Neutrophil (primary cell): ENCODE measurements around the gene PACRGL.

Experiments
- H3K27ac ChIP-seq: fragments of 200-600 bp; sonication (generic); 2 replicates; pipeline ENCODE4 v1.5.1; 2016; ENCODE audit warnings: mild to moderate bottlenecking, moderate library complexity
- H3K27me3 ChIP-seq: fragments of 200-600 bp; sonication (generic); 2 replicates; pipeline ENCODE4 v1.6.0; 2016; ENCODE audit warnings: mild to moderate bottlenecking
- H3K36me3 ChIP-seq: fragments of 200-600 bp; sonication (generic); 2 replicates; pipeline ENCODE4 v1.5.1; 2017
- H3K4me1 ChIP-seq, 2 experiments: fragments of 200-600 bp in 1 of 2; sonication (generic) in 1 of 2; 1 replicate in 1 of 2; 2 replicates in 1 of 2; pipeline versions ENCODE4 v1.5.1 to v1.6.1; 2013 to 2016; ENCODE audit warnings: low read depth in 1 of 2, low read length in 1 of 2, mild to moderate bottlenecking in 1 of 2, moderate library complexity in 1 of 2; ENCODE audit not compliant: control insufficient read depth in 1 of 2, insufficient read depth in 1 of 2
- H3K4me3 ChIP-seq, 2 experiments: fragments of 200-600 bp in 1 of 2; sonication (generic) in 1 of 2; 1 replicate in 1 of 2; 2 replicates in 1 of 2; pipeline ENCODE4 v1.5.1; 2013 to 2016; ENCODE audit warnings: low read depth in 1 of 2, low read length in 1 of 2, mild to moderate bottlenecking in 1 of 2, moderate library complexity in 1 of 2
- H3K9me3 ChIP-seq: fragments of 200-600 bp; sonication (generic); 2 replicates; pipeline ENCODE4 v1.5.1; 2016
- TF ChIP-seq, protein P1 (sequence below): fragments of 200-600 bp; sonication (generic); IDR thresholded peaks from 2 replicates; pipeline ENCODE4 v1.5.1; 2016; ENCODE audit warnings: antibody characterized with exemption

PACRGL gene

DNA sequence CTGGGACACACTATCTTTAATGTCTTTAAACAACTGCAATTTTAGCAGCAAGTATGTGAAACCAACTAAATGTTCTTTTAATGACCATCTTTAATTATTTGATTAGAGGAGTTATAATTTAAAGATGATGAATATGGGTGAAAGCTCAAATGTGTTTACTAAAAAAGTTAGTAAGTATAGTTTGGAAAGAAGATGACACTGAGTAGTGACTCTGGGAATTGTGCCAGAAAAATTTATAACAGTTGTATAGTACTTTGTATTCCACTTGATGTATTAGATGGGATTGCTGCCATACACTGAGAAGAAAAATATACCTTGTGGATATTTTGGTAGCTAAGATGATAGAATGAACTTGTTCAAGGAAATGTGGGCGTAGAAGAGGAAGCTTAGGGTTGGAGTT is 19.5 kb upstream of the PACRGL start:
- no peak overlapping the region for H3K4me3 ChIP-seq
- TF ChIP-seq, protein P1, sequence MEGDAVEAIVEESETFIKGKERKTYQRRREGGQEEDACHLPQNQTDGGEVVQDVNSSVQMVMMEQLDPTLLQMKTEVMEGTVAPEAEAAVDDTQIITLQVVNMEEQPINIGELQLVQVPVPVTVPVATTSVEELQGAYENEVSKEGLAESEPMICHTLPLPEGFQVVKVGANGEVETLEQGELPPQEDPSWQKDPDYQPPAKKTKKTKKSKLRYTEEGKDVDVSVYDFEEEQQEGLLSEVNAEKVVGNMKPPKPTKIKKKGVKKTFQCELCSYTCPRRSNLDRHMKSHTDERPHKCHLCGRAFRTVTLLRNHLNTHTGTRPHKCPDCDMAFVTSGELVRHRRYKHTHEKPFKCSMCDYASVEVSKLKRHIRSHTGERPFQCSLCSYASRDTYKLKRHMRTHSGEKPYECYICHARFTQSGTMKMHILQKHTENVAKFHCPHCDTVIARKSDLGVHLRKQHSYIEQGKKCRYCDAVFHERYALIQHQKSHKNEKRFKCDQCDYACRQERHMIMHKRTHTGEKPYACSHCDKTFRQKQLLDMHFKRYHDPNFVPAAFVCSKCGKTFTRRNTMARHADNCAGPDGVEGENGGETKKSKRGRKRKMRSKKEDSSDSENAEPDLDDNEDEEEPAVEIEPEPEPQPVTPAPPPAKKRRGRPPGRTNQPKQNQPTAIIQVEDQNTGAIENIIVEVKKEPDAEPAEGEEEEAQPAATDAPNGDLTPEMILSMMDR: no peak

DNA sequence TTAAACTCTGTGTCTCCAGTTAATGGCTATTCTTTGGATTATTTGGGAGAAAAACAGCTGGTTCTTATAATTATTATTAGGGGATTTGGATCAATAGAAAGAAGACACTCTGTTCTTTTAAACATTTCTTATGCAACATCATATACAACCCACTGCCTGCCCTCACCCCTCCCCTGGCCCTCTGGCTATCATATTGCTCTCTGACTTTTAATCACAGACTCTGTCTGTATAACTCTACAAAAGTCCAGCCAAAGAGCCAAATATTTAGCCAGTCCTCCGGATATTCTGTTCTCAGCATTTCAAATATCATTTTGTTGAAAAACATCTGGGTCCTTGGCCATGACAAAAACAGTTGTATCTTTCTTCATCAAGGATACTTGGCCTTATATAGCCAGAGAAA is 19.0 kb upstream of the PACRGL start:
- H3K27me3 ChIP-seq: peaks cover 27% of the 10 kb centered on the region
- H3K4me1 ChIP-seq: no peaks in the 10 kb centered on the region
- H3K36me3 ChIP-seq: no peaks in the 10 kb centered on the region
- H3K9me3 ChIP-seq: no peaks in the 10 kb centered on the region
- TF ChIP-seq, protein P1: no peak
- no peak overlapping the region for H3K27ac ChIP-seq
- no peak overlapping the region for H3K4me3 ChIP-seq

More for the DNA sequence above, 19.5 kb upstream of the PACRGL start:
- Histone ChIP-seq H3K36me3 (no peaks in the 10 kb centered on the region), H3K9me3 (no peaks in the 10 kb centered on the region), H3K27ac (no peak overlapping the region), H3K27me3 (peaks cover 27% of the 10 kb centered on the region), H3K4me1 (no peaks in the 10 kb centered on the region)

DNA sequence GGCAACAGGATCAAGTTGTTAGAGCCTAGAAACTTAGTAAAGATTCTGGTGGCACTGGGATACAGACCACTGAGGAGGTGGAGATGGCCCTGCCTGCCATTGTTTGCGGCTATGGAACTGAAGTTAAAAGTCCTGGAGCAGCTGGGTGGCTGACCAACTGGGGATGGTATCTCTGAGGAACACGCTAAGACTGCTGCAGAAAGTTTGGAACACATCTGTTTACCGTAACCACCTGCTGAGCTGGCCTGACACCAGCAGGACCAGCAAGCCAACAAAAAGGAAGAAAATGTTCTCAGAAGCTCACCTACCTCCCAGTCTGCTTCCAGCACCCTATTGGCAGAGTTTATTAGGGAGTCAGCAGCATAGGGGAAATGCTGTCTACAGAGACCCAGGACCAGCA is 17.4 kb upstream of the PACRGL start:
- Histone ChIP-seq H3K27me3 (peaks cover 36% of the 10 kb centered on the region), H3K36me3 (no peaks in the 10 kb centered on the region), H3K4me1 (no peaks in the 10 kb centered on the region), H3K4me3 (no peak overlapping the region), H3K9me3 (no peaks in the 10 kb centered on the region), H3K27ac (no peak overlapping the region)
- TF ChIP-seq, protein P1: no peak

DNA sequence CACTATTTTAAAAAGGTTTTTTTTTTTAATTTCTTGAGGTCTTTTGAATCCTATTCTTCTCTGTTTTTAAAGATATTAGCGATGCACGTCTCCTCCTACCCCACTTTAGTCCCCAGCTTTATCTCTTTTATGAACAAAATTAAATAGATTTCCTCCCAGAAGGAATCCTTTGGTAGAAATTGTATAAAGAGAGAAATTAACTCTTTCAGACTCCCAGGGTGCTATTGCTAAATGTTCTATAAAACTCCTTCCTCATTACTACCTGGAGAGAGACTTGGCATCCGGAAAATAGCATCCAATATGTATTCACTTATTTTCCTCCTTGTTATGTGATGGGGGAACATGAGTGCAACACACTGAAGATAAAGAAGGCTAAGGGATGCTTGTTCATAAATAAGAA is 16.5 kb upstream of the PACRGL start:
- peaks cover 37% of the 10 kb centered on the region for H3K27me3 ChIP-seq
- no peak overlapping the region for H3K27ac ChIP-seq
- H3K4me3 ChIP-seq: no peak overlapping the region
- H3K36me3 ChIP-seq: no peaks in the 10 kb centered on the region
- TF ChIP-seq, protein P1: no peak
- no peaks in the 10 kb centered on the region for H3K9me3 ChIP-seq
- H3K4me1 ChIP-seq: no peaks in the 10 kb centered on the region

DNA sequence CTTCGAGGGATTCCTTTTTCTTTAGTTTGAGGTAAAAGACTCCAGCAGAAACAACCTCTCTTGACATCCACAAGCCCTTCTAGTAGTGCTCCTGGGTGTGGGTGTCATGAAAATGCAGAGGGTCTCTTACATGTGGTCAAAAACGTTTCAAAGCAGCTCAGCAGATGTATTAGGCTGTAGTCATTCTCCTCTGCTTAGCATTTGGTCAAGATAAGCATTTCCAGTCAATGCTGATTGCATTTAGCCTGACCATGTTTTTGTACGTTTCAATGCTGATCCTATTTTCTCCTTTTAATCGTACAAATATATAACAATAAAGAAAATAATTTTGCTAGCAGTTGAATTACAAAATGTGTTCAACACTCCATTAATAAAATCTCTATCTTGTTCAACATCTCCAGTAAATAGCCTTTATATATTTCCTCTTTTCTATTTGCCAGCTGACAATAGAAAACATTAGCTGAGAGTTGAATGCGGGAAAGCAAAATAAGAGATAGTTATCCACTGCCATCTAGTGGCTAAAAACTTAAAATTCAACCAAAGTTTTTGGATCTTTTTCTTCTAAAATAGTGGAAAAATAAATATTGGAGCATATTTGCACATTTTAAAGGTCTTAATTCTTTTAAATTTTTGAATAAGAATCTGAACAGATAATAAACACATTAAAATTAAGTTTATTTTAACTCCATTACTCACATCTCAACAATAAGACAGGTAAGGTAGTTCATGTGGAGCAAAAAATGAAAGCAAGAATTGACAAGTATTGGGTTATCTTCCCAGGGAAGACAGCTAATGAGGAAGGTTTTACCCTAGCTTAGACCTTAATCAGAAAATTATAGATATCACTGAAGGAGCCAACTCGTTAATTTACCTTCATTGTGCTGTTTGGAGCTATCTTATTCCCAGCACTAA is 15.2 kb upstream of the PACRGL start:
- Histone ChIP-seq H3K27me3 (peaks cover 37% of the 10 kb centered on the region), H3K27ac (no peak overlapping the region), H3K4me1 (no peaks in the 10 kb centered on the region), H3K9me3 (no peaks in the 10 kb centered on the region), H3K4me3 (no peak overlapping the region), H3K36me3 (no peaks in the 10 kb centered on the region)
- TF ChIP-seq, protein P1: no peak
